BLaER1 (cell line): ENCODE data around the gene ANKRD11.

Experiments
- H3K27ac ChIP-seq: shearing (Covaris generic); formaldehyde crosslinking; 2 replicates; pipeline ENCODE4 v1.8.1; 2022
- H3K27me3 ChIP-seq: shearing (Covaris generic); formaldehyde crosslinking; 2 replicates; pipeline ENCODE4 v1.8.1; 2022
- H3K36me3 ChIP-seq: shearing (Covaris generic); formaldehyde crosslinking; 2 replicates; pipeline ENCODE4 v1.8.1; 2022
- H3K4me1 ChIP-seq: shearing (Covaris generic); formaldehyde crosslinking; 2 replicates; pipeline ENCODE4 v1.8.1; 2022
- H3K4me2 ChIP-seq: shearing (Covaris generic); formaldehyde crosslinking; 2 replicates; pipeline ENCODE4 v1.8.1; 2022
- H3K4me3 ChIP-seq: shearing (Covaris generic); formaldehyde crosslinking; 2 replicates; pipeline ENCODE4 v1.8.1; 2022
- H3K9ac ChIP-seq: shearing (Covaris generic); formaldehyde crosslinking; 2 replicates; pipeline ENCODE4 v1.8.1; 2022
- H3K9me3 ChIP-seq: shearing (Covaris generic); formaldehyde crosslinking; 2 replicates; pipeline ENCODE4 v1.8.1; 2022
- H4K20me1 ChIP-seq: shearing (Covaris generic); formaldehyde crosslinking; 2 replicates; pipeline ENCODE4 v1.8.1; 2022
- Cebpa-rat ChIP-seq: shearing (Covaris generic); IDR thresholded peaks from 2 replicates; pipeline ENCODE4 v1.8.1; 2022

Gene ANKRD11

GRCh38 chr16:89282523-89282922 lies 207.8 kb downstream of the ANKRD11 start:
- no peak for TF ChIP-seq Cebpa-rat
- Histone ChIP-seq H3K9ac (0 out of 2 replicates have a peak overlapping the region, but pooled peaks have one; percentile 17), H4K20me1 (peaks cover 89% of the 10 kb centered on the region), H3K4me1 (peaks cover 31% of the 10 kb centered on the region), H3K27me3 (no peaks in the 10 kb centered on the region), H3K36me3 (peaks cover 87% of the 10 kb centered on the region), H3K4me2 (no peak overlapping the region), H3K4me3 (no peak overlapping the region), H3K9me3 (no peaks in the 10 kb centered on the region), H3K27ac (0 out of 2 replicates have a peak overlapping the region, but pooled peaks have one; percentile 24)

- Histone ChIP-seq H3K9me3 (no peaks in the 10 kb centered on the region), H3K4me1 (peaks cover 38% of the 10 kb centered on the region), H3K27ac (no peak overlapping the region), H3K27me3 (no peaks in the 10 kb centered on the region), H3K9ac (no peak overlapping the region), H3K4me3 (no peak overlapping the region), H3K4me2 (no peak overlapping the region), H3K36me3 (peaks cover 80% of the 10 kb centered on the region), H4K20me1 (peaks cover 88% of the 10 kb centered on the region)
- no peak for TF ChIP-seq Cebpa-rat
Measured at GRCh38 chr16:89281829-89282228, 208.5 kb downstream of the ANKRD11 start.

DNA sequence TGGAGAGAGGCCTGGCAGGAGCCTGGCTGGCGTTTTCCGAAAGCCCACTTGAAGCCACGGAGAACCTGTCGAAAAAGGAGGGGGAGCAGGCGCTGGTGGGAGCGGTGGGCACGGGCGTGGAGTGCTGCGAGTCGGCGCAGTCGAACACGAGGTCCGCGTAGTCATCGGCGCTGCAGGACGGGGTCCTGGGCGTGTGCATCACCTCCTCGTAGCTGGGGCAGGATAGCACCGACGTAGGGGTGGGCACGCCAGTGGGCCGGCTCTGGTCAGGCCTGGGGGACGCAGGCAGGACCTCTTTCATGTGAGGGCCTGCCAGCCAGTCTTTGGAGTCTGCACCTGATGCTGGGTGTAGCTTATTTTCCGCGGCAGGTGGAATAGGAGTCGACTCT lies 209.2 kb downstream of the ANKRD11 start:
- no peak overlapping the region for H3K4me2 ChIP-seq
- peaks cover 87% of the 10 kb centered on the region for H4K20me1 ChIP-seq
- peaks cover 44% of the 10 kb centered on the region for H3K4me1 ChIP-seq
- peaks cover 77% of the 10 kb centered on the region for H3K36me3 ChIP-seq
- H3K27me3 ChIP-seq, result no peaks in the 10 kb centered on the region
- no peak overlapping the region for H3K4me3 ChIP-seq
- H3K9me3 ChIP-seq, result no peaks in the 10 kb centered on the region
- no peak overlapping the region for H3K9ac ChIP-seq
- no peak for TF ChIP-seq Cebpa-rat
- no peak overlapping the region for H3K27ac ChIP-seq

GRCh38 chr16:89280546-89281188 lies 209.7 kb downstream of the ANKRD11 start:
- Histone ChIP-seq H3K4me2 (peak overlapping the region; percentile 70), H3K9me3 (no peaks in the 10 kb centered on the region), H3K27ac (peak overlapping the region; percentile 70), H3K4me3 (no peak overlapping the region), H4K20me1 (peaks cover 86% of the 10 kb centered on the region), H3K27me3 (no peaks in the 10 kb centered on the region), H3K36me3 (peaks cover 77% of the 10 kb centered on the region), H3K4me1 (peaks cover 49% of the 10 kb centered on the region), H3K9ac (no peak overlapping the region)
- no peak for TF ChIP-seq Cebpa-rat

GRCh38 chr16:89279666-89280481 lies 210.5 kb downstream of the ANKRD11 start:
- Histone ChIP-seq H3K4me1 (peaks cover 57% of the 10 kb centered on the region), H3K4me2 (peak overlapping the region; percentile 70), H3K9ac (peak overlapping the region; percentile 55; the same call in 1 of the 2 replicates), H4K20me1 (peaks cover 86% of the 10 kb centered on the region), H3K36me3 (peaks cover 77% of the 10 kb centered on the region), H3K4me3 (peak overlapping the region; percentile 54; the same call in 1 of the 2 replicates), H3K27ac (peak overlapping the region; percentile 70), H3K9me3 (no peaks in the 10 kb centered on the region), H3K27me3 (no peaks in the 10 kb centered on the region)
- TF ChIP-seq Cebpa-rat, result no peak

DNA sequence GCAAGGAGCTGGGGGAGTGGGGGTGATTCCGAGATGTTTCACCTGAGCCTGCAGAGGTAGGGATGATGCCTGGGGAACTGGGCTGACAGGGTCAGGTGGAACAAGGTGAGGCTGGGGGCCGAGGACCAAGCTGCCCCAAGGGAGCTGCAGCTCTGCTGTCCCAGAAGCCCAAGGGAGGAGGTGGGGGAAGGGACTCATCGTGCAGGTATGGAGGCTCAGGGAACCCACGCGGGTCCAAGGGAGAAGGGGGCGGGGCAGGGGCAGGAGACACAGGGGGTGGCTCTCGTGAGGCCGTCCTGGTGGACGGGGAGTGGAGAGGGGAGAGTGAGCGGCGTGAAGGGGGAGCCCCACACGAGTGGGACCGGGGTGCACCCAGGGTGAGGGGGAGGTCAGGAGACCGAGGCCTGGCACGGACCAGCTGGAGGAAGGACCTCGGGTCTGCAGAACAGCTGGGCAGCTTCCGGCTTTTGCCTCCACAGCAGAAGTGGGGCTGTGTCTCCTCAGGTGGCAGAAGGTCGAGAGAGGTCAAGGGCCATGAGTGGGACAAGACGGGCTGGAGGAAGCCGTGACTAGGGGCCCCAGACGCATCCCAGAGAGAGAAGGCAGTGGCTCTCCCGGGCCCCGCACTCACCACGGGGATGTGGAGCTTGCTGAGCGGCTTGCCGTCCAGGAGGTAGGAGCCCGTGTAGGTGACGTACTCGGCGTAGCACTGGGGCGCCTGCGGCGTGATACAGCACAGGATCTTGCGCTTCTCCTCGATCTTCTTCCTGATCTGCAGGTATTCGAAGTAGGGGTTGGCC lies 211.7 kb downstream of the ANKRD11 start:
- Histone ChIP-seq H3K9ac (peak overlapping the region; percentile 82), H3K4me3 (peak overlapping the region; percentile 63), H3K27me3 (no peaks in the 10 kb centered on the region), H4K20me1 (peaks cover 92% of the 10 kb centered on the region), H3K36me3 (peaks cover 77% of the 10 kb centered on the region), H3K4me2 (peak overlapping the region; percentile 100), H3K4me1 (peaks cover 70% of the 10 kb centered on the region), H3K27ac (peak overlapping the region; percentile 94), H3K9me3 (no peaks in the 10 kb centered on the region)
- no peak for TF ChIP-seq Cebpa-rat

DNA sequence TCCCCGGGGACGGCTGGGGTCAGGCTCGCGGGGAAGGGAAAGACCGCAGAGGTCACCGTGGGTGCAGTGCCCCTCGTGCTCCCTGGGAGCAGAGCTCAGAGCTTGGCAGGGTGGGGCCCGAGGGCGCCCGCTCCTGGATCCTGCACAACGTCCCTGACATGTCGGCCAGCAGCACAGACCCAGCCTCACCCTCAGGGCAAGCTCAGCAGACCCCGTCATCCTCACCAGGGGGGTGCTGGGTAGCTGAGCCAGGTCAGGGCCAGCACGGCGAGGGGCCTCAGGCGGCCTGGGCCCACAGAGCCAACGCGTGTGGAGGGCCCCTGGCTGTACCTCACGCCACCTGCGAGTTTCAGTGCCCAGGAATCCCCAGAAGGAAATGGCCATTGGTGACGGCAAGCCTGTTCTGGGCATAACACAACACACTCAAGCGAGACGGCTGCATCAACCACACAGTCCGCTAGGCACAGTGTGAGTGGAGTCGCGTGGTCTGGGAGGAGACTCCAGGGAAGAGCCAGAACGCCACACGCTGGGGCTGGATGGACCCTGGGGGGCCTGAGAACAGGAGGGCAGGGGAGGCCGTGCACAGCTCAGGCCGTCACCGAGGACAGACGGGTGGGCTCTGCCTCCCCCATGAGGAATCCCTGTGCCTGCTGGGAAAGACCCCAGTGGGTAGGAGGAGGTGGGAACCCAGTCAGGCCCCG lies 212.6 kb downstream of the ANKRD11 start:
- Histone ChIP-seq H3K4me2 (peak overlapping the region; percentile 100), H4K20me1 (peaks cover 89% of the 10 kb centered on the region), H3K36me3 (peaks cover 77% of the 10 kb centered on the region), H3K4me3 (peak overlapping the region; percentile 63), H3K27me3 (no peaks in the 10 kb centered on the region), H3K9ac (peak overlapping the region; percentile 82), H3K4me1 (peaks cover 78% of the 10 kb centered on the region), H3K9me3 (no peaks in the 10 kb centered on the region), H3K27ac (peak overlapping the region; percentile 94)
- TF ChIP-seq Cebpa-rat, result no peak

- no peaks in the 10 kb centered on the region for H3K9me3 ChIP-seq
- H3K36me3 ChIP-seq, result peaks cover 77% of the 10 kb centered on the region
- peaks cover 89% of the 10 kb centered on the region for H4K20me1 ChIP-seq
- peak overlapping the region; percentile 63 for H3K4me3 ChIP-seq
- H3K27me3 ChIP-seq, result no peaks in the 10 kb centered on the region
- peaks cover 86% of the 10 kb centered on the region for H3K4me1 ChIP-seq
- H3K9ac ChIP-seq, result peak overlapping the region; percentile 82
- H3K27ac ChIP-seq, result peak overlapping the region; percentile 94
- H3K4me2 ChIP-seq, result peak overlapping the region; percentile 100
- no peak for TF ChIP-seq Cebpa-rat
Measured at GRCh38 chr16:89277049-89277448, 213.3 kb downstream of the ANKRD11 start.
